HEK293T (cell line): Measurements from ENCODE around the gene ANXA5.

ENCODE experiments used
- BHLHE40 ChIP-seq: fragments of 450-650 bp; IDR thresholded peaks from 2 replicates; pipeline ENCODE4 v1.6.1; 2016; ENCODE audit warnings: mild to moderate bottlenecking, moderate library complexity, borderline replicate concordance
- ELF4 ChIP-seq: fragments of 450-650 bp; IDR thresholded peaks from 2 replicates; pipeline ENCODE4 v1.6.1; 2017; ENCODE audit warnings: antibody characterized with exemption
- FOXA1 ChIP-seq: fragments of 450-650 bp; IDR thresholded peaks from 2 replicates; pipeline ENCODE4 v1.6.1; 2016; ENCODE audit warnings: mild to moderate bottlenecking
- FOXK2 ChIP-seq: fragments of 450-650 bp; IDR thresholded peaks from 2 replicates; pipeline ENCODE4 v1.6.1; 2016; ENCODE audit warnings: mild to moderate bottlenecking
- SP1 ChIP-seq: fragments of 450-650 bp; IDR thresholded peaks from 2 replicates; pipeline ENCODE4 v1.6.1; 2017
- SUZ12 ChIP-seq: fragments of 450-650 bp; IDR thresholded peaks from 2 replicates; pipeline ENCODE4 v1.6.1; 2016; ENCODE audit warnings: mild to moderate bottlenecking
- TARDBP ChIP-seq: fragments of 450-650 bp; IDR thresholded peaks from 2 replicates; pipeline ENCODE4 v1.6.1; 2016

DNA sequence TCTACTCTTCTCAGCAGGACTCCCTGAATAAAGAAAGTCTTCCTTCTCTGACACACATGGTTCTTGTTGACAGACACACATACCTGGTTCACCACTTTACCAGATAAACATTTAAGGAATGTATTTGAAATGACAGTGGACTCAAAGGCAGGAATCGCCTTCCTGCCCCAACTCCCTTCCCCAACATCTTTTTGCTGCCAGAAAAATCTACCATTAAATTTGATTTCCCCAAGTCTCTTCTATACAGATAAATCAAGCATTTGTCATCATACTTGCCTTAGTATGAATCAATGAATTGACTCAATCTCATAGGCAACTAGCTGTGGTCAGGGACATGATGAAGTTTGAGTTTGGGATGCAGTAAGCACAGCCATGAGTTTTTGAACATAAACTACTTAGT lies 23.3 kb upstream of the ANXA5 start:
- no peak for TF ChIP-seq BHLHE40
- TF ChIP-seq FOXA1, result no peak
- no peak for TF ChIP-seq TARDBP
- no peak for TF ChIP-seq SUZ12
- no peak for TF ChIP-seq ELF4
- TF ChIP-seq FOXK2, result no peak
- no peak for TF ChIP-seq SP1
